NCI-H2107 treated with DMSO at 0.1 percent for 48 hours (cell line): ENCODE results near the gene CD180.

Source experiments
- DNase-seq: peaks from one replicate; lab custom pipeline; 2025; ENCODE audit not compliant: unreplicated experiment; lab: John Stamatoyannopoulos, UW

Gene CD180

GRCh38 chr5:67163231-67163756, 33.3 kb downstream of the CD180 start:
- DNase-seq = no peak

DNA sequence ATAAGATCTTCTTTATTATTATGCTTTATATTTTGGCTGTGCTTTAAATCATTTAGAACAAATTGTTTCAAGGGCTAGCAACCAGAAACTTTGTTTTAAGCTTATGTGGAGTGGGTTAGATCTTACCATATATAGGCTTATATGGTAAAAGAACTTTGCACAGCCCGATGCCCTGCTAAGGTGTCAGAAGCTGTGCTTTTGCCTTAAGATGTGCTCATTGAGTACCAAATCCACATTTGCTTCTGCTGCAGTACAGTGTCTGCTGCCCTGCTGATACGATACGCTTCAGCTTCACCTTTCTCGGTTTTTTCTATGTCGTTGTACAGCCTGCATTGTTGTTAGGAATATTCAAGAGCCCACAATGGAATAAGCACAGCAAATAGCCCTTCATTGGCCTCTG, 34.8 kb downstream of the CD180 start:
- DNase-seq = no peak

- DNase-seq = no peak
Measured at GRCh38 chr5:67160985-67161384, 35.6 kb downstream of the CD180 start.

DNA sequence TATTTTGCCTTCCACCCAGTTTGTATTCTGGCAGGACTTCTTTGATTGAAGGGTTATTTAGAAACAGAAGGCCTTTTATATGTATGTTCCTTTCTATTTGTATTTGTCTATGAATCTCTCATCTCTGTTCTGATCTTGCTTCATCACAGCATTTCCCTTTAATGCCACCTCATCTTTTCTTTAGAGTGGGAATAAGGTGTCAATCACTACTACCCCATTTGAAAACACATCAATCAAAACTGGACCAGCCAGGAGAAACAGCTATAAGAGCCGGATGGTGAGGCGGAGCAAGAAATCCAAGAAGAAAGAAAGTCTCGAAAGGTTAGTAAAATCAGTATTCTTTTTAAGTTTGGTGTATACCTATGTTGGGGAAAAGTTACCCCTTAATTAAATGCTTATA, 36.3 kb downstream of the CD180 start:
- no peak for DNase-seq

DNA sequence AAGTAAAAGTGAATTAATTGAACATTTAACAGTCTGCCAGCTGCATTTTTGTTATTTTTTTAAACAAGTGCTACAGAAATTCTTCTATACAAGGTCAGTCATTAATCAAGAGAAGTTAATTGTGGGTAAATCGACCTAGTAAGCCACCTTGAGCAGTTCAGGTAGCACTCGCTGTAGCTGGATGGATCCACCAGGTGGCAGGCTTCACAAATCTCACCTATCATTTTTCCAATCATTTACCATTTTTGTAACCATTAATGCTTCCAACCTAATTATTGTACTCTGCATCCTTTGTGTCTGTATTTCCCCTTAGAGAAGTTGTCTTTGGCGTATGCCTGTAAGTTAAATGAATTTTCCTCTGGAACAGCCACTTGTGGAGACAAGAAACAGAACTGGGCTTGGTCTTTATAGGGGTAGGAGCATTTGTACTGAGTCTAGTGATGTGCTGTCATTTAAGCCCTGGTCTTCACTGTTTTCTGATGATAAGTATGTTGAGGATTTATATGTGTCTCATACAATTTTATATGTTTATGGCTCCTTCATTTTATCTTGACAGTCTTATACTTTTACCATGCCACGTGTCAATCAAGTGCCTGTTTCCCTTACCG, 39.5 kb downstream of the CD180 start:
- no peak for DNase-seq

- DNase-seq = no peak
Measured at GRCh38 chr5:67154556-67155206, 41.9 kb downstream of the CD180 start.

GRCh38 chr5:67153292-67153691, 43.3 kb downstream of the CD180 start:
- DNase-seq = no peak

DNA sequence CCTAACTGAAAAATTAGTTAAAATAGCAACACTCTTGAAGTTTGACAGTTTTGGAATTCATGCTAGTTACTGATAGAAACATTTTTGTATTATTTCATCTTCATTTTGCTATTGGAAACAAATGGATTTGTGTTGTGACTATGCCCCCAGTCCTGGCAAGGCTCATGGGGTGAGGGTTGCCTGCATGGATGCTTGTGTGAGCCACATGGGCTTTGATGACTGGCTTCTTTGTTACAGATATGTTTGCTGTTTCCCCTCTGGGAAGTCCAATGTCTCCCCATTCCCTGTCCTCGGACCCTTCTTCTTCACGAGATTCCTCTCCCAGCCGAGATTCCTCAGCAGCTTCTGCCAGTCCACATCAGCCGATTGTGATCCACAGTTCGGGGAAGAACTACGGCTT, 44.2 kb downstream of the CD180 start:
- DNase-seq = no peak

DNA sequence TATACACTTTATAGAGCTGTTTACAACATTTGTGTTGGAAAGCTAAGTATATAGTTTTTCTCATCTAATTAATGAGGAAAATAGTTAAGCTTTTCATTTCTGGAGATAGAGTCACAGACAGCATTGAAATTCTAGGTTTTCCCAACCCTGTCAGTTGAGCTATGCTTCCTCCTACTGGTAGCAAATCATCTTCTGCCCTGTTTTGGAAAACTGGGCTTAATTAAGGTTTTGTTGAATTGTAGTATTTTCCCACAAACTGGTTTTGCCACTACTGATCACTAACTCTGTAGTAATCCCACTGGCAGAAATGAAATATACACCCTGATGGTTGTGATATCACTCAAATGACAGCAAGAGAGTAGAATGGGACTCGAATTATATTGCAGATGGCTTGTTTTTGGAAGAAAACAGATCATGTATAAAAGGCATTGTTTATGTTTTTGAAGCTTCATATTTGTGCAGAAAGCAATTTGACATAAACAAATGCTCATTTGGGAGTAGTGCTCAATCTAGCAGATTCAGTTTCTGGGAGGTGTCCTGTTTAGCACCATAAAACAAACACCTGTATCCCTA, 46.6 kb downstream of the CD180 start:
- no peak for DNase-seq

DNA sequence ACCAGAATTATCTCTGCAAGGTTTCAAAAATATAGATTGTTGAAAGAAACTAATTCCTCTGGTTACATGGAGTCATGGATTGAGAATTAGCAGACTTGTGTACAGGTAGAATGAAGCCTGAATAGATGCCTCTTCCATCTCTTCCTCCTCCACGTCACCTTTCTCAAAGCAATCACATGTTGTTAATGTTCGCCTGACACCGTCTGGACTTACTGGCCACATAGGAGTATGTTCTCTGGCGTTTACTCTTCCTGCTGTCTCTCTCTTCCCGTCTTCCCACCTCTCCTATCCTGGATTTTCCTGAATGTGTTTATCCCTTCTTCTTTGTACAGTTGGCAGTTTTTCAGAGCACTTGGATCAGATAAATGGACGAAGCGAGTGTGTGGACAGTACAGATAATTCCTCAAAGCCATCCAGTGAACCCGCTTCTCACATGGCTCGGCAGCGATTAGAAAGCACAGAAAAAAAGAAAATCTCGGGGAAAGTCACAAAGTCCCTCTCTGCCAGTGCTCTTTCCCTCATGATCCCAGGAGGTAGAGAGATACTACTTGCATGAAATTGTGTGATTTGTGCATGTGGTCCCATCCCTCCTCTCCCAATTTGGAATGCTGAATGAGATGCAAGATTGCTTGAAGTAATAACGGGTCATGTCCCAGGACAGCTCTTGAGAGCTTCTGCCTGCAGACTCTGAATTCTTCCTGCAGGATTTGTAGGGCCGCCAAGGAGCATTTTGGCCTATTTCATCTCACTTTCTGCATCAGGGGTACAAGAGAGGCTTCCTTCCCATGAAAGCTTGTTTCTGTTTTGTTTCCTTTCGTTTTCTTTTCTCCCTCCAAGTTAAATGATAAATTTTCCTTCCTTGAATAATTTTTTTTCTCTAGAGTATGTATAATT, 47.3 kb downstream of the CD180 start:
- no peak for DNase-seq

GRCh38 chr5:67147760-67148159, 48.8 kb downstream of the CD180 start:
- DNase-seq = no peak

- no peak for DNase-seq
Measured at GRCh38 chr5:67146981-67147380, 49.6 kb downstream of the CD180 start.

- no peak for DNase-seq
Measured at GRCh38 chr5:67146574-67146973, 50.0 kb downstream of the CD180 start.

GRCh38 chr5:67144183-67144639, 52.4 kb downstream of the CD180 start:
- DNase-seq = no peak

- DNase-seq = no peak
Measured at GRCh38 chr5:67143549-67143948, 53.0 kb downstream of the CD180 start.

- no peak for DNase-seq
Measured at GRCh38 chr5:67142816-67143215, 53.8 kb downstream of the CD180 start.

- no peak for DNase-seq
Measured at GRCh38 chr5:67141644-67142043, 55.0 kb downstream of the CD180 start.

- no peak for DNase-seq
Measured at GRCh38 chr5:67140413-67140812, 56.2 kb downstream of the CD180 start.

DNA sequence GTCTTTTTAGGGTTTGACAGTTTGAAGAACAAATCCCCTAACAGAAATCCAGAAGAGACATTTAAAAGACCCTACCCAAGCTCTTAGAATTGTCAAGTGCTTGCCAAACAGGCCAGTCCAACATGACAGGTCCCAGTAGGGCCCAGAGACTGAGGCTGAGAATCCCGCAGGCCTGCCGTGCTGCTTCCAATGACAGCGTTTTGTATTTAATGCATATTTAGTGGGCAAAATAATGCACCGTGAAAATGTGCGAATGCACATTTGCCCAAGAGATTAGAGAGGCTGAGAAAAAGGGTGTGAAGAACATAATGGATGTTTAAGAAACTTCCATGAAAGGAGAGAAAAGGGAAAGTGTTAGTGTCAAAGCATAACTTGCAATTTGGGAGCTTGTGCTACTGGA, 57.6 kb downstream of the CD180 start:
- no peak for DNase-seq

DNA sequence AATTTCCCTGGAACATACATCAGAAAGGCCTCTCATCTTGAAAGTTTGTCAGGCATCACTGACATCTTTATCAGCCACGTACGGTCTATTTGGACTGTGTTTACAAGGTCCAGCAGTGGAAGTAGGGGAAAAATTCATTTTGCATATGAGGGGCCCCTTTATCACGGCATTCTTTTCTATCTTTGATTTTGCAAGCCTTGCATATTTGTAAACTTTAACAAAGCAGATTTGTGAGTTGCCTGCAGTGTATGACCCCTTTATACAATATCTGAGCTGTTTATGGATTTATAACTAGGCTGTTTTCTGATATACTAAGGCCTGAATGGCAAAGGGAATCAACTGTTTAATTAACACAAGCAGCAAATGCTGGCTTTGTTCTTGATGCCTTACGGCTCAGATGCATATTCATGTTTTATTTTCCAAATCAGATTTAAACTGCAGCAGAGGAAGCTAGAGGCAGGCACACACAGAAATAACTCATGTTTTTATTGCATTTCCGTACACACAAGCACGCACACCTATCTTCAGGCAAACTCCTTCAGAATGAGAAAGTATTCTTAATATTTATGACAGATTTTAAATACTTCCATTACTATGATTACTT, 61.1 kb downstream of the CD180 start:
- DNase-seq = no peak

GRCh38 chr5:67133776-67134175, 62.8 kb downstream of the CD180 start:
- peak; percentile 56 for DNase-seq
